Measurements from ENCODE around the gene PALS1. TPM values are rescaled to one million over a fixed set of nuclear protein-coding genes. Genes with fewer than 3 reads are reported as not detected.

PALS1 gene
- total and polyA plus RNA-seq, 2 experiments from 2014 or later, result 9.1 to 26.7 TPM

DNA sequence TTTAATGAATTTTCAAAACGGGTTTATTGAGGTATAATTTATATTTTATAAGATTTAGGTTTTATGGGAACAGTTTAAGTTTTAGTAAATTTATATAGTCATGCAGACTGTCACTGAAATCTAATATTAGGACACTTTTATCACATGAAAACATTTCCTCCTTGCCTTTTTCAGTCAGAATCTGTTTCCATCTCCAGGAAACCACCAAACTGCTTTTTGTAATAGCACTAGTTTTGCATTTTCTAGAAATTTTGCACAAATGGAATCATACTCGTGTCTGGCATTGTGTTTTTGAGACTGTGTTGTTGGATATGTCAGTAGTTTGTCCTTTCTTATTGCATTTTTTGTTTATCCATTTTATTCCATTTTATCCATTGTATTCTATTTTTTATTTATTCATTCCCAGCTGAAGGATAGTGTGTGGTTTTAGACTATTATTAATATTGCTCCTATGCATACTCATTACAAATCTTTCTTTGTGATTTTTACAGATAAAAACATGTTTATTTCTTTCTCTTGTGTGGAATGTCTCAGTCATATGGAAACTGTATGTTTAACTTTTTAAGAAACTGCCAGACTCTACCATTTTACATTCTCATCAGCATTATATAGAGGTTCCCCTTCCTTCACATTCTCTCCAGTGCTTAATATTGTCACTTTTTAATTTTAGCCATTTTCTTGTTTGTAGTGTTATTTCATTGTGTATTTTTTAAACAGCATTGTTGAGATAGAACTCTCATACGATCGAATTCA lies 26.5 kb downstream of the PALS1 start (continued):
- TF ChIP-seq, protein P1, sequence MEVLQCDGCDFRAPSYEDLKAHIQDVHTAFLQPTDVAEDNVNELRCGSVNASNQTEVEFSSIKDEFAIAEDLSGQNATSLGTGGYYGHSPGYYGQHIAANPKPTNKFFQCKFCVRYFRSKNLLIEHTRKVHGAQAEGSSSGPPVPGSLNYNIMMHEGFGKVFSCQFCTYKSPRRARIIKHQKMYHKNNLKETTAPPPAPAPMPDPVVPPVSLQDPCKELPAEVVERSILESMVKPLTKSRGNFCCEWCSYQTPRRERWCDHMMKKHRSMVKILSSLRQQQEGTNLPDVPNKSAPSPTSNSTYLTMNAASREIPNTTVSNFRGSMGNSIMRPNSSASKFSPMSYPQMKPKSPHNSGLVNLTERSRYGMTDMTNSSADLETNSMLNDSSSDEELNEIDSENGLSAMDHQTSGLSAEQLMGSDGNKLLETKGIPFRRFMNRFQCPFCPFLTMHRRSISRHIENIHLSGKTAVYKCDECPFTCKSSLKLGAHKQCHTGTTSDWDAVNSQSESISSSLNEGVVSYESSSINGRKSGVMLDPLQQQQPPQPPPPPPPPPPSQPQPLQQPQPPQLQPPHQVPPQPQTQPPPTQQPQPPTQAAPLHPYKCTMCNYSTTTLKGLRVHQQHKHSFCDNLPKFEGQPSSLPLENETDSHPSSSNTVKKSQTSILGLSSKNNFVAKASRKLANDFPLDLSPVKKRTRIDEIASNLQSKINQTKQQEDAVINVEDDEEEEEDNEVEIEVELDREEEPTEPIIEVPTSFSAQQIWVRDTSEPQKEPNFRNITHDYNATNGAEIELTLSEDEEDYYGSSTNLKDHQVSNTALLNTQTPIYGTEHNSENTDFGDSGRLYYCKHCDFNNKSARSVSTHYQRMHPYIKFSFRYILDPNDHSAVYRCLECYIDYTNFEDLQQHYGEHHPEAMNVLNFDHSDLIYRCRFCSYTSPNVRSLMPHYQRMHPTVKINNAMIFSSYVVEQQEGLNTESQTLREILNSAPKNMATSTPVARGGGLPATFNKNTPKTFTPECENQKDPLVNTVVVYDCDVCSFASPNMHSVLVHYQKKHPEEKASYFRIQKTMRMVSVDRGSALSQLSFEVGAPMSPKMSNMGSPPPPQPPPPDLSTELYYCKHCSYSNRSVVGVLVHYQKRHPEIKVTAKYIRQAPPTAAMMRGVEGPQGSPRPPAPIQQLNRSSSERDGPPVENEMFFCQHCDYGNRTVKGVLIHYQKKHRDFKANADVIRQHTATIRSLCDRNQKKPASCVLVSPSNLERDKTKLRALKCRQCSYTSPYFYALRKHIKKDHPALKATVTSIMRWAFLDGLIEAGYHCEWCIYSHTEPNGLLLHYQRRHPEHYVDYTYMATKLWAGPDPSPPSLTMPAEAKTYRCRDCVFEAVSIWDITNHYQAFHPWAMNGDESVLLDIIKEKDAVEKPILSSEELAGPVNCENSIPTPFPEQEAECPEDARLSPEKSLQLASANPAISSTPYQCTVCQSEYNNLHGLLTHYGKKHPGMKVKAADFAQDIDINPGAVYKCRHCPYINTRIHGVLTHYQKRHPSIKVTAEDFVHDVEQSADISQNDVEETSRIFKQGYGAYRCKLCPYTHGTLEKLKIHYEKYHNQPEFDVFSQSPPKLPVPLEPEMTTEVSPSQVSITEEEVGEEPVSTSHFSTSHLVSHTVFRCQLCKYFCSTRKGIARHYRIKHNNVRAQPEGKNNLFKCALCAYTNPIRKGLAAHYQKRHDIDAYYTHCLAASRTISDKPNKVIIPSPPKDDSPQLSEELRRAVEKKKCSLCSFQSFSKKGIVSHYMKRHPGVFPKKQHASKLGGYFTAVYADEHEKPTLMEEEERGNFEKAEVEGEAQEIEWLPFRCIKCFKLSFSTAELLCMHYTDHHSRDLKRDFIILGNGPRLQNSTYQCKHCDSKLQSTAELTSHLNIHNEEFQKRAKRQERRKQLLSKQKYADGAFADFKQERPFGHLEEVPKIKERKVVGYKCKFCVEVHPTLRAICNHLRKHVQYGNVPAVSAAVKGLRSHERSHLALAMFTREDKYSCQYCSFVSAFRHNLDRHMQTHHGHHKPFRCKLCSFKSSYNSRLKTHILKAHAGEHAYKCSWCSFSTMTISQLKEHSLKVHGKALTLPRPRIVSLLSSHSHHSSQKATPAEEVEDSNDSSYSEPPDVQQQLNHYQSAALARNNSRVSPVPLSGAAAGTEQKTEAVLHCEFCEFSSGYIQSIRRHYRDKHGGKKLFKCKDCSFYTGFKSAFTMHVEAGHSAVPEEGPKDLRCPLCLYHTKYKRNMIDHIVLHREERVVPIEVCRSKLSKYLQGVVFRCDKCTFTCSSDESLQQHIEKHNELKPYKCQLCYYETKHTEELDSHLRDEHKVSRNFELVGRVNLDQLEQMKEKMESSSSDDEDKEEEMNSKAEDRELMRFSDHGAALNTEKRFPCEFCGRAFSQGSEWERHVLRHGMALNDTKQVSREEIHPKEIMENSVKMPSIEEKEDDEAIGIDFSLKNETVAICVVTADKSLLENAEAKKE (CRISPR knock-in tag; IDR thresholded peaks at IDR 0.05), result no peak
- TF ChIP-seq EZH2 (IDR thresholded peaks at IDR 0.05; ENCODE audit: low read depth, unreplicated experiment), result no peak
- TF ChIP-seq JUNB (IDR thresholded peaks at IDR 0.05; ENCODE audit: unreplicated experiment), result no peak
- TF ChIP-seq POLR2AphosphoS5 (IDR thresholded peaks at IDR 0.05; ENCODE audit: low read depth), result no peak
- TF ChIP-seq, protein P2, sequence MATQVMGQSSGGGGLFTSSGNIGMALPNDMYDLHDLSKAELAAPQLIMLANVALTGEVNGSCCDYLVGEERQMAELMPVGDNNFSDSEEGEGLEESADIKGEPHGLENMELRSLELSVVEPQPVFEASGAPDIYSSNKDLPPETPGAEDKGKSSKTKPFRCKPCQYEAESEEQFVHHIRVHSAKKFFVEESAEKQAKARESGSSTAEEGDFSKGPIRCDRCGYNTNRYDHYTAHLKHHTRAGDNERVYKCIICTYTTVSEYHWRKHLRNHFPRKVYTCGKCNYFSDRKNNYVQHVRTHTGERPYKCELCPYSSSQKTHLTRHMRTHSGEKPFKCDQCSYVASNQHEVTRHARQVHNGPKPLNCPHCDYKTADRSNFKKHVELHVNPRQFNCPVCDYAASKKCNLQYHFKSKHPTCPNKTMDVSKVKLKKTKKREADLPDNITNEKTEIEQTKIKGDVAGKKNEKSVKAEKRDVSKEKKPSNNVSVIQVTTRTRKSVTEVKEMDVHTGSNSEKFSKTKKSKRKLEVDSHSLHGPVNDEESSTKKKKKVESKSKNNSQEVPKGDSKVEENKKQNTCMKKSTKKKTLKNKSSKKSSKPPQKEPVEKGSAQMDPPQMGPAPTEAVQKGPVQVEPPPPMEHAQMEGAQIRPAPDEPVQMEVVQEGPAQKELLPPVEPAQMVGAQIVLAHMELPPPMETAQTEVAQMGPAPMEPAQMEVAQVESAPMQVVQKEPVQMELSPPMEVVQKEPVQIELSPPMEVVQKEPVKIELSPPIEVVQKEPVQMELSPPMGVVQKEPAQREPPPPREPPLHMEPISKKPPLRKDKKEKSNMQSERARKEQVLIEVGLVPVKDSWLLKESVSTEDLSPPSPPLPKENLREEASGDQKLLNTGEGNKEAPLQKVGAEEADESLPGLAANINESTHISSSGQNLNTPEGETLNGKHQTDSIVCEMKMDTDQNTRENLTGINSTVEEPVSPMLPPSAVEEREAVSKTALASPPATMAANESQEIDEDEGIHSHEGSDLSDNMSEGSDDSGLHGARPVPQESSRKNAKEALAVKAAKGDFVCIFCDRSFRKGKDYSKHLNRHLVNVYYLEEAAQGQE (IDR thresholded peaks at IDR 0.05; ENCODE audit: unreplicated experiment), result no peak

Data from GM23338 (cell line).